Limb (tissue), 2 donors: Measurements from ENCODE around the gene OR52H1.

Experiments used
- DNase-seq, 2 donors: peaks; one replicate each; pipeline ENCODE4 v3.0.0-alpha.2; 2016; ENCODE audit errors: extremely low spot score in 2 of 2

The OR52H1 gene

GRCh38 chr11:5534046-5534445, 14.3 kb downstream of the OR52H1 start:
- no peak for DNase-seq

GRCh38 chr11:5531053-5531831, 17.1 kb downstream of the OR52H1 start:
- DNase-seq = no peak

- no peak for DNase-seq
These were observed 19.8 kb downstream of the OR52H1 start for GRCh38 chr11:5528495-5528894.

GRCh38 chr11:5527716-5528115, 20.6 kb downstream of the OR52H1 start:
- no peak for DNase-seq

GRCh38 chr11:5524756-5525155, 23.6 kb downstream of the OR52H1 start:
- DNase-seq = no peak

GRCh38 chr11:5522308-5522707, 26.0 kb downstream of the OR52H1 start:
- no peak for DNase-seq

- DNase-seq = no peak
These were observed 26.8 kb downstream of the OR52H1 start for GRCh38 chr11:5521540-5521939.

- DNase-seq = no peak
These were observed 31.7 kb downstream of the OR52H1 start, which contains the start of gene UBQLNL for GRCh38 chr11:5516599-5516998. UBQLNL (minus strand) TSS chr11:5516699; CDS start chr11:5516441, 258 bp downstream.

- no peak for DNase-seq
These were observed 33.5 kb downstream of the OR52H1 start for GRCh38 chr11:5514841-5515240.

GRCh38 chr11:5509803-5510202, 38.5 kb downstream of the OR52H1 start, which contains the start of gene UBQLN3:
UBQLN3 (minus strand) TSS chr11:5509957; CDS start chr11:5509558, 399 bp downstream.
- no peak for DNase-seq

- DNase-seq = no peak
These were observed 39.7 kb downstream of the OR52H1 start for GRCh38 chr11:5508605-5509004.

- DNase-seq = no peak
These were observed 40.4 kb downstream of the OR52H1 start for GRCh38 chr11:5507933-5508305.

GRCh38 chr11:5507177-5507932, 41.0 kb downstream of the OR52H1 start:
- no peak for DNase-seq

- no peak for DNase-seq
These were observed 42.8 kb downstream of the OR52H1 start for GRCh38 chr11:5505363-5506048.

GRCh38 chr11:5504403-5504921, 43.9 kb downstream of the OR52H1 start:
- DNase-seq = no peak

GRCh38 chr11:5500393-5500801, 47.9 kb downstream of the OR52H1 start:
- no peak for DNase-seq

GRCh38 chr11:5499671-5500070, 48.7 kb downstream of the OR52H1 start:
- no peak for DNase-seq
